Transverse colon (tissue), 4 donors: ENCODE results near the gene SMG7.

Experiments
- EP300 ChIP-seq: sonication (generic); formaldehyde crosslinking; IDR thresholded peaks from one replicate; pipeline ENCODE4 v1.6.1; 2017; ENCODE audit warnings: antibody characterized with exemption, low read depth
- POLR2A ChIP-seq: fragments of 450-650 bp; IDR thresholded peaks from one replicate; pipeline ENCODE4 v1.6.1; 2016; ENCODE audit warnings: antibody characterized with exemption, mild to moderate bottlenecking, moderate library complexity
- POLR2AphosphoS5 ChIP-seq, 3 donors: sonication (generic); formaldehyde crosslinking; IDR thresholded peaks; one replicate each; pipeline ENCODE4 v1.6.1; 2016; ENCODE audit warnings: antibody characterized with exemption in 3 of 3
- TF ChIP-seq, protein P1 (sequence below), 5 experiments: fragments of 200-600 bp in 3 of 5; fragments of 450-650 bp in 2 of 5; sonication (generic) in 3 of 5; IDR thresholded peaks; 1 replicate in 2 of 5; 2 replicates in 3 of 5; pipeline ENCODE4 v1.5.1; 2016 to 2017; ENCODE audit warnings: antibody characterized with exemption in 5 of 5, inconsistent platforms in 3 of 5, mild to moderate bottlenecking in 2 of 5, moderate library complexity in 1 of 5

DNA sequence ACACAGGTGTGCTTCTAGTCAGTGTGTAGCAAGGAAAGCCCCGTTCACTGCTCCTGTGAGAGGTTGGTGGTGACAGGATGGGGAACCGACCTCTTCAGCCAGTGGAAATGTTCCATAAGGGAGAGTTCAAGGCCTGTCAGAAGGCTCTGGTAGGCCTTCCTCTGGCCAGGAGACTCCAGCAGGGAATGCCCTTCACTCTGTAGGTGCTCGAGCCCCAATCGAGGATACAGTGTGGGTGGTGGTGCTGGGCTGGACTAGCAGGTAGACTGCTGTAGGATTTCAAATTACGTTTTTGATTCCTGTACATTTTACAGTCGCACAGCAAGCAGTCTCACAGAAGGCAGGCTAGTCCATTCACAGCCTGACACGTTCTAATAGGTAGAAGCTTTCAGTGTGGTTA is 80.1 kb downstream of the SMG7 start:
- TF ChIP-seq, protein P1, sequence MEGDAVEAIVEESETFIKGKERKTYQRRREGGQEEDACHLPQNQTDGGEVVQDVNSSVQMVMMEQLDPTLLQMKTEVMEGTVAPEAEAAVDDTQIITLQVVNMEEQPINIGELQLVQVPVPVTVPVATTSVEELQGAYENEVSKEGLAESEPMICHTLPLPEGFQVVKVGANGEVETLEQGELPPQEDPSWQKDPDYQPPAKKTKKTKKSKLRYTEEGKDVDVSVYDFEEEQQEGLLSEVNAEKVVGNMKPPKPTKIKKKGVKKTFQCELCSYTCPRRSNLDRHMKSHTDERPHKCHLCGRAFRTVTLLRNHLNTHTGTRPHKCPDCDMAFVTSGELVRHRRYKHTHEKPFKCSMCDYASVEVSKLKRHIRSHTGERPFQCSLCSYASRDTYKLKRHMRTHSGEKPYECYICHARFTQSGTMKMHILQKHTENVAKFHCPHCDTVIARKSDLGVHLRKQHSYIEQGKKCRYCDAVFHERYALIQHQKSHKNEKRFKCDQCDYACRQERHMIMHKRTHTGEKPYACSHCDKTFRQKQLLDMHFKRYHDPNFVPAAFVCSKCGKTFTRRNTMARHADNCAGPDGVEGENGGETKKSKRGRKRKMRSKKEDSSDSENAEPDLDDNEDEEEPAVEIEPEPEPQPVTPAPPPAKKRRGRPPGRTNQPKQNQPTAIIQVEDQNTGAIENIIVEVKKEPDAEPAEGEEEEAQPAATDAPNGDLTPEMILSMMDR (IDR thresholded peaks at IDR 0.05), result no peak
- no peak for TF ChIP-seq POLR2AphosphoS5 (IDR thresholded peaks at IDR 0.05)
- TF ChIP-seq POLR2A, result no peak
- no peak for TF ChIP-seq EP300
